Activated T-cell treated with anti-CD3 and anti-CD28 coated beads, Interleukin-2, amount 50 U/mL, for 4 hours (primary cell): ENCODE data around the gene WIPI1. TPM values are rescaled to one million over a fixed set of nuclear protein-coding genes. Genes with fewer than 3 reads are reported as not detected.
"Not testable (repeated sequence)": the region's sequence is repeated elsewhere in the genome, so short reads cannot be mapped to it uniquely, and the experiment has no call there.

ENCODE experiments used
- ATAC-seq, 2 donors: fragments of 200-7000 bp; cut with Tn5 transposase; one replicate each; pipeline ENCODE4 v1.10.0; 2021
- DNase-seq: peaks from one replicate; pipeline ENCODE4 v3.0.0-alpha.2; 2020
- H3K27me3 Mint-ChIP-seq: one replicate; pipeline ENCODE4 v1.8.0; 2021; ENCODE audit warnings: low read depth, mixed read lengths
- H3K36me3 Mint-ChIP-seq: one replicate; pipeline ENCODE4 v1.8.0; 2022; ENCODE audit warnings: mixed read lengths; ENCODE audit not compliant: insufficient read depth
- H3K4me1 Mint-ChIP-seq: one replicate; pipeline ENCODE4 v1.8.0; 2021; ENCODE audit warnings: low read depth, mixed read lengths
- H3K4me3 Mint-ChIP-seq: one replicate; pipeline ENCODE4 v1.8.0; 2021; ENCODE audit warnings: mild to moderate bottlenecking, moderate library complexity, mixed read lengths
- H3K9me3 Mint-ChIP-seq: one replicate; pipeline ENCODE4 v1.8.0; 2021; ENCODE audit warnings: mixed read lengths
- total RNA-seq, 3 donors: library from RNA; stranded (reverse); gene quantifications; one replicate each; pipeline ENCODE4 v1.2.1, GENCODE V29; 2021

Gene WIPI1
- total RNA-seq, 3 donors from 2014 or later: 2.9 to 6.4 (median 3.9) TPM

DNA sequence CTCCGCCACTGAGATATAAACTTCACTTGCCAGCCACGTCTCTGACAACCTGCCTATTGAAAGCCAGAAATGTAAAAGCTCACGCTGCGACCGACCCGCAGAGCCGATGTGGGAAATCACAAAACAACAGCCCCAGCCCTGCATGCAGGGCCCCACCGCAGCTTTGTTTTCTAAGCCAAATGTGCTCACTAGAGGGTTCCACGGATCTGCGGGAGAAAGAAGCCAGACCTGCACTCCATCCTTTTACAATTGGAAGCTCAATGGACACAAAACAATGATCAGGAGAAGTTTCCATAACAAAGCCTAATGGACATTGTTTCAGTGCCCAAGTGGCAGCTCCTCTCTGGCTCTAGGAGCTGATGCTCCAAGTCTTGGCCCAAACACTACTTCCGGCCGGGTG is 33.1 kb downstream of the WIPI1 start:
- Mint-ChIP-seq H3K4me3 (no peak overlapping the region), H3K9me3 (no peaks in the 10 kb centered on the region), H3K4me1 (no peaks in the 10 kb centered on the region), H3K36me3 (peaks cover 22% of the 10 kb centered on the region), H3K27me3 (no peaks in the 10 kb centered on the region)
- DNase-seq: no peak
- no peak for ATAC-seq

DNA sequence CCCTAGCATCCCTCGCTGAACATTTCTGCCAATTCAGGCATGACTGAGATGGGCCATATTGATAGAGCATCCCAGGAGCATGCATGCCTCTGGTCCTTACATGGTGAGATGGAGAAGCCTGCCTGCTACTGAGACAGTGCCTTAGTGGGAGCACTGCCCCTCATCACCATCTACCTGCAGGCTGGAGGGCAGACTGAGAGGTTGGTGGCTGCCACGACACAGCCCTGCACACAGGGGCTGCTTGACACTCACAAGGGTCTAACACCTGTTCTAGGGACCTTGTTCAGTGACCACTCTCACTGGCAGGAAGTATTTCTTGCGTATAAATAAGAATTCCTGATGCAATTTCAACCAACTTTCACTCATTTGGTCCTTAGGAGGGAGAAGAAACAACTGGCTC is 34.0 kb downstream of the WIPI1 start:
- Mint-ChIP-seq H3K9me3 (no peaks in the 10 kb centered on the region), H3K27me3 (no peaks in the 10 kb centered on the region), H3K4me3 (no peak overlapping the region), H3K36me3 (peaks cover 21% of the 10 kb centered on the region), H3K4me1 (no peaks in the 10 kb centered on the region)
- DNase-seq: no peak
- no peak for ATAC-seq

DNA sequence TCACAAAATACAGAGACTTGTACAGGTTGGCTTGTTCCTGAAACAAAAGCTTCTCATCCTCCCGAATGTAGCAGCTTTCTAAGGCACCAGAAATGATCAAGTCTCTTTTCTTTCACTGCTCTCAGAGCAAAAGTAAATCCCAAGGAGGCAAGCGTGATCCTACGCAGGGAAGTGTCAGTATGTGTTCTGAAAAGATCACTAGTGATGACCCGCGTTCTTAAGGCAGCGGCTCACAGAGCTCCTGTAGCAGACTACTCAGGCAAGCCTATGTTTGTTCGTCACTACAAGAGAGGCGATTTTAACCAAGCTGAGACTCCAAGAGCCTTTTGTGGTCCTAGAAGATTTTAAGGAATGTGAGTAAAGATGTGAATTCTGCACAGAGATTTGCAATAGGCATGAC is 34.5 kb downstream of the WIPI1 start:
- Mint-ChIP-seq H3K36me3 (peaks cover 24% of the 10 kb centered on the region), H3K9me3 (no peaks in the 10 kb centered on the region), H3K4me3 (no peak overlapping the region), H3K27me3 (no peaks in the 10 kb centered on the region), H3K4me1 (no peaks in the 10 kb centered on the region)
- no peak for DNase-seq
- no peak for ATAC-seq

DNA sequence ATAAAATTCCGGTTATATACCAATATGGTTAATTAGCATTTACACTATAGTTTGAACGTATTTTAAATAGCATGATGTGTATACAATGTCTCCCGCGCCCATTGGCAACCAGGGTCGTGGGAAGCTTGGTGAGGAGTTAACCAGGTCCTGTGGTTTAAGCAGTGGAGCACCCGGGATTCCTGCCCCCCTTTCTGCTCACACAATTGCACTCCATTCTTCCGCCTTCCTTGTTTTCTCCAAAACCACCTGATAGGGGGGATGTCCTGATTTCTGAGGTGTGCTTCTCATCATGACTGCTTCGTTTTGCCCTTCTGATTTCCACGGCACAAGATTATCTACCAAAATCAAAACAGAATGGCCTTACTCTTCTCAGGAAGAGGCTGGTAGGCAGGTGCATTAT is 35.8 kb downstream of the WIPI1 start:
- peaks cover 4% of the 10 kb centered on the region for H3K9me3 Mint-ChIP-seq
- peaks cover 2% of the 10 kb centered on the region for H3K4me1 Mint-ChIP-seq
- ATAC-seq (no peak), DNase-seq (no peak)
- H3K36me3 Mint-ChIP-seq: peaks cover 24% of the 10 kb centered on the region
- no peaks in the 10 kb centered on the region for H3K27me3 Mint-ChIP-seq
- H3K4me3 Mint-ChIP-seq: no peak overlapping the region

DNA sequence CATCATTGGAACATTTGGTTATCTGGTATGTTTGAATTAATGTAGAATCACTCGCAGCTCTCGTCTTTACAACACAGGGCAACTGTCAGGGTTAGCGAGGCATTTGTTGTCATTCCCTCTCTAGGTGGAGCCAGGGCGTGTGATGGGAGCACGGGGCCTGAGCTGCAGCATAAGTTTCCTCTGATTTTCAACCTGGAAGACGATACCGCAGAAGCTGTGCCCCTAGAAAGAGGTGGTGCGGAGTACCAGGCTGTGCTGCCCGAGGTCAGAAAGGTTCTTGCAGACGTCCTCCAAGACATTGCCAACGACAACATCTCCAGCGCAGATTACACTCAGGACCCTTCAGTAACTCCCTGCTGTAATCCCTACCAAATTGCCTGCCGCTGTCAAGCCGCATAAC is 37.2 kb downstream of the WIPI1 start:
- no peaks in the 10 kb centered on the region for H3K27me3 Mint-ChIP-seq
- H3K4me1 Mint-ChIP-seq: peaks cover 7% of the 10 kb centered on the region
- H3K9me3 Mint-ChIP-seq: peaks cover 12% of the 10 kb centered on the region
- H3K4me3 Mint-ChIP-seq: no peak overlapping the region
- H3K36me3 Mint-ChIP-seq: peaks cover 24% of the 10 kb centered on the region
- no peak for DNase-seq
- ATAC-seq: no peak

DNA sequence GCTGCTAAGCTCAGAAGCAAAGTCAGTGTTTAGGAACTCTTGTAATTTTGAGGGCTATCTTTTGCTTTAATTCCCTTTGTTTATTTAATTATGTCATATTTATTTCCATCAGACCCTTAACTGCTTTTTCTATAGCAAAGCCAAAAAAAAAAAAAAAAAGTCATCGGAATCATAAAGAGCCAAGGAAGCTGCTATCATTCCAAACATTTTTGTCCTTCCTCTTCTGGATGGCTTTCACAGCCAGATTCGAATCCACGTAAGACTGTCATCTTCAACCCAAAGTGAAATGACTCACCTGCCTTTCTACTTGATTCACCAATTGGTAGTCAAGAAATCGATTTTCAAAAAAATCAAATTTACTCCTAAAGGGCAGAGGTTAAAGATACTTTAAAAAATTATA is 38.4 kb downstream of the WIPI1 start:
- no peak for ATAC-seq
- DNase-seq: no peak
- no peak overlapping the region for H3K4me3 Mint-ChIP-seq
- H3K27me3 Mint-ChIP-seq: no peaks in the 10 kb centered on the region
- H3K36me3 Mint-ChIP-seq: peaks cover 24% of the 10 kb centered on the region
- peaks cover 12% of the 10 kb centered on the region for H3K9me3 Mint-ChIP-seq
- H3K4me1 Mint-ChIP-seq: peaks cover 19% of the 10 kb centered on the region

DNA sequence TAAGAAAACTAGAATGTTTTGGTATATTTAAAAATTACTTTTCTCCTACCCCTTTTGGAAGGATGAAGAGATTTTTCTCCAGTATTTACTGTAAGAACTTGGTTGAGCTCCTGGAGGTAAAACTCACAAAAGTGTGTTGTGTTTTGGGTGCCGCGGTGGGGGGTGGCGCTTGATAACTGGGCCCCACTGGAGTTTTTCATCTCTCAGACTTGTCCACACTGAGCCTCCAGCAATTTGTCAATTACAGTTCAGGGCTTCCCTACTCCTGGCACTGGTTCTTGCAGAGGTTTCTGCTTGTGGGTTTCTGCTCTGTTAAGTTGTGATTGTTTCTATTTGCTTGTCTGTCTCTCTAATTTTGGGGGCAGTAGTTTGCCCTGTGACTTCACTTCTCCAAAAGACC is 40.0 kb downstream of the WIPI1 start:
- Mint-ChIP-seq H3K36me3 (peaks cover 24% of the 10 kb centered on the region), H3K4me3 (no peak overlapping the region), H3K27me3 (no peaks in the 10 kb centered on the region), H3K4me1 (peaks cover 20% of the 10 kb centered on the region), H3K9me3 (peaks cover 12% of the 10 kb centered on the region)
- no peak for DNase-seq
- ATAC-seq: no peak

DNA sequence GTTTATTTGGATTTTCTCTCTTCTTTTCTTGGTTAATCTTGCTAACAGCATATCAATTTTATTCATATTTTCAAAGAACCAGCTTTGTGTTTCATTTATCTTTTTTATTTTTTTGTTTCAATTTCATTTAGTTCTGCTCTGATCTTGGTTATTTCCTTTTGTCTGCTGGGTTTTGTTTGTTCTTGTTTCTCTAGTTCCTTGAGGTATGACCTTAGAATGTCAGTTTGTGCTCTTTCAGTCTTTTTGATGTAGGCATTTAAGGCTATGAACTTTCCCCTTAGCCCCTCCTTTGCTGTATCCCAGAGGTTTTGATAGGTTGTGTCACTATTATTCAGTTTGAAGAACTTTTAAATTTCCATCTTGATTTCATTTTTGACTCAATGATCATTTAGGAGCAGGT is 42.4 kb downstream of the WIPI1 start:
- Mint-ChIP-seq H3K4me3 (peak overlapping the region; percentile 92), H3K9me3 (peaks cover 12% of the 10 kb centered on the region), H3K4me1 (peaks cover 20% of the 10 kb centered on the region)
- ATAC-seq, H3K36me3 Mint-ChIP-seq, H3K27me3 Mint-ChIP-seq, DNase-seq: not testable (repeated sequence)

DNA sequence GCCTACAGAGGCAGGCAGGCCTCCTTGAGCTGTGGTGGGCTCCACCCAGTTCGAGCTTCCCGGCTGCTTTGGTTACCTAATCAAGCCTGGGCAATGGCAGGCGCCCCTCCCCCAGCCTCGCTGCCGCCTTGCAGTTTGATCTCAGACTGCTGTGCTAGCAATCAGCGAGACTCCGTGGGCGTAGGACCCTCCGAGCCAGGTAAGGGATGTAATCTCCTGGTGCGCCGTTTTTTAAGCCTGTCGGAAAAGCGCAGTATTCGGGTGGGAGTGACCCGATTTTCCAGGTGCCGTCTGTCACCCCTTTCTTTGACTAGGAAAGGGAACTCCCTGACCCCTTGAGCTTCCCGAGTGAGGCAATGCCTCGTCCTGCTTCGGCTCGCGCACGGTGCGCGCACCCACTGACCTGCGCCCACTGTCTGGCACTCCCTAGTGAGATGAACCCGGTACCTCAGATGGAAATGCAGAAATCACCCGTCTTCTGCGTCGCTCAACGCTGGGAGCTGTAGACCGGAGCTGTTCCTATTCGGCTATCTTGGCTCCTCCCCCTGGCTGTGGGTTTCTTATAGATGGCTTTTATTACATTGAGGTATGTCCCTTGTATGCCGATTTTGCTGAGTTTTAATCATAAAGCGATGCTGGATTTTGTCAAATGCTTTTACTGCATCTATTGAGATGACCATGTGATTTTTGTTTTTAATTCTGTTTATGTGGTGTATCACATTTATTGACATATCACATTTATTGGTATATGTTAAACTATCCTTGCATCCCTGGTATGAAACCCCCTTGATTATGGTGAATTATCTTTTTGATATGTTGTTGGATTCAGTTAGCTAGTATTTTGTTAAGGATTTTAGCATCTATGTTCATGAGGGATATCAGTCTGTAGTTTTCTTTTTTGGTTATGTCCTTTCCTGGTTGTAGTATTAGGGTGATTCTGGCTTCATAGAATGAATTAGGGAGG is 43.4 kb downstream of the WIPI1 start:
- H3K27me3 Mint-ChIP-seq, H3K36me3 Mint-ChIP-seq: not testable (repeated sequence)
- peak; percentile 75 to 77 for ATAC-seq
- peaks cover 12% of the 10 kb centered on the region for H3K9me3 Mint-ChIP-seq
- peaks cover 20% of the 10 kb centered on the region for H3K4me1 Mint-ChIP-seq
- peak overlapping the region; percentile 92 for H3K4me3 Mint-ChIP-seq
- peak; percentile 39 for DNase-seq

DNA sequence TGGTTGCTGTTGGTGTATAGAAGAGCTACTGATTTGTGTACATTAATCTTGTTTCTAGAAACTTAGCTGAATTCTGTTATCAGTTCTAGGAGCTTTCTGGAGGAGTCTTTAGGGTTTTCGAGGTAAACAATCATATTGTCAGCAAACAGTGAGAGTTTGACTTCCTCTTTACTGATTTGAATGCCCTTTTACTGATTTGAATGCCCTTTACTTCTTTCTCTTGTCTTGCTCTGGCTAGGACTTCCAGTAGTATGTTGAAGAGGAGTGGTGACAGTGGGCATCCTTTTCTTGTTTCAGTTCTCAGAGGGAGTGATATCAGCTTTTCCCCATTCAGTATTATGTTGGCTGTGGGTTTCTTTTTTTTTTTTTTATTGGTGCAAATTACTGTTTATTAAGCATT is 49.6 kb downstream of the WIPI1 start:
- DNase-seq, H3K4me1 Mint-ChIP-seq, H3K27me3 Mint-ChIP-seq, H3K4me3 Mint-ChIP-seq, ATAC-seq: not testable (repeated sequence)
- Mint-ChIP-seq H3K9me3 (peaks cover 24% of the 10 kb centered on the region), H3K36me3 (peaks cover 23% of the 10 kb centered on the region)

DNA sequence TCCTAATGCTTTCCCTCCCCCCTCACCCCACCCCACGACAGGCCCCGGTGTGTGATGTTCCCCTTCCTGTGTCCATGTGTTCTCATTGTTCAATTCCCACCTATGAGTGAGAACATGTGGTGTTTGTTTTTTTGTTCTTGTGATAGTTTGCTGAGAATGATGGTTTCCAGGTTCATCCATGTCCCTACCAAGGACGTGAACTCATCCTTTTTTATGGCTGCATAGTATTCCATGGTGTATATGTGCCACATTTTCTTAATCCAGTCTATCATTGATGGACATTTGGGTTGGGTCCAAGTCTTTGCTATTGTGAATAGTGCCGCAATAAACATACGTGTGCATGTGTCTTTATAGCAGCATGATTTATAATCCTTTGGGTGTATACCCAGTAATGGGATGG is 53.5 kb downstream of the WIPI1 start:
- peaks cover 20% of the 10 kb centered on the region for H3K4me1 Mint-ChIP-seq
- not testable (repeated sequence) for H3K4me3 Mint-ChIP-seq, H3K27me3 Mint-ChIP-seq, ATAC-seq, DNase-seq
- H3K9me3 Mint-ChIP-seq: peaks cover 24% of the 10 kb centered on the region
- peaks cover 23% of the 10 kb centered on the region for H3K36me3 Mint-ChIP-seq

DNA sequence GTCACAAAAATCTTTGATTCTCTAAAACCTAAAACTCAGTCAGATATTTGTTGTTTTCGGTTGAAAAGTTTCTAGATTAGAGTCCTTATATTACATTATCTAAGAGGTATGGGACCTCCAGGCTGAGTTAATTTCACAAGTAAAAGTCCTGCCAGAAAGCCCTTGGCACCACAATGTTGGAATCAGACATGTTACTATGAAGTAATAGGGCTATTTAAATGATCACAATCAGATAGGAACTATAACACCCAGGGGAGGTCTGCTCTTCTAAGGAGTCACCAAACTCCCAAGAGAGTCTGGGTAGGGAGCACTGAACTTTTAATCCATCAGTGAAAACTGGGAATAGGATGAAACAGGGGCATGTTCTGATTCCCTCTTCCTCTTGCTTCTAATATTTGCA is 54.2 kb downstream of the WIPI1 start:
- no peak for DNase-seq
- Mint-ChIP-seq H3K4me1 (peaks cover 26% of the 10 kb centered on the region), H3K36me3 (peaks cover 23% of the 10 kb centered on the region), H3K27me3 (no peaks in the 10 kb centered on the region), H3K4me3 (no peak overlapping the region), H3K9me3 (peaks cover 24% of the 10 kb centered on the region)
- no peak for ATAC-seq

DNA sequence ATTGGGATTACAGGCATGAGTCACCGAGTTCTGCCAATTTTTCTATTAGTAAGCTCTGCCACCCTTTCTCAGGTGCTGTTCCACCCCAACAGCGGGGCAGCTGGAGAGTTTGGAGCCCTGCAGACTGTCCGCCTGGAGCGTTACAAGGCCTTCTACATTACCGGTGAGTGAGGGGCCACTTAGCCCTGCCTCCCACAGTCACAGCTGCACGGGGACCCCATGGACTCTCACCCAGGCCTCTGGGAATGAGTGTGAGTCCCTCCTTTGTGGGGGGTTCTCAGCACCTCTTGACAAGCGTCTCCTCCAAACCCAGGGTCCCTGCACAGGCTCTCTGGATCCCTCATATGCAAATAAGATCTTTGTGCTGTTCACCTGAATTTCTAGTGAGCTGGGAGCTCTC is 56.0 kb downstream of the WIPI1 start:
- Mint-ChIP-seq H3K4me1 (peaks cover 36% of the 10 kb centered on the region), H3K4me3 (no peak overlapping the region), H3K9me3 (peaks cover 9% of the 10 kb centered on the region), H3K36me3 (peaks cover 11% of the 10 kb centered on the region), H3K27me3 (no peaks in the 10 kb centered on the region)
- DNase-seq (no peak), ATAC-seq (no peak)

DNA sequence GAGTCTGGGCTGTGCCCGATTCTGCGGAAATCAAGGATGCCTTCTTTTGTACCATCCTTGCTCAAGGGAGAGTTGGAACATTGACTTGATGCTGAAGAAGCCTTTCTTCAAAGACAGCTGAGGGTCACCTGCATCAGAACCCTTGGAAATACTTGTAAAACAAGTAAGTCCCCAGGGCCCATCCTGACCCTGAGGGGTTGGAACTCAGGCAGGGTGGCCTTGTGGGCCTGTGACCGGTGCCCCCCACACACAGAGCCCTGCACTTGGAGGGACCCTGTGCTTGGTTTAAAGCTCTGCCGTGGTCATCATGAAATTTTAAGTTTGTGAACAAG is 56.9 kb downstream of the WIPI1 start:
- Mint-ChIP-seq H3K4me3 (no peak overlapping the region), H3K9me3 (peaks cover 4% of the 10 kb centered on the region), H3K27me3 (no peaks in the 10 kb centered on the region), H3K36me3 (peaks cover 11% of the 10 kb centered on the region), H3K4me1 (peaks cover 36% of the 10 kb centered on the region)
- DNase-seq (no peak), ATAC-seq (peak in 1 of 2 donors; percentile 6)

DNA sequence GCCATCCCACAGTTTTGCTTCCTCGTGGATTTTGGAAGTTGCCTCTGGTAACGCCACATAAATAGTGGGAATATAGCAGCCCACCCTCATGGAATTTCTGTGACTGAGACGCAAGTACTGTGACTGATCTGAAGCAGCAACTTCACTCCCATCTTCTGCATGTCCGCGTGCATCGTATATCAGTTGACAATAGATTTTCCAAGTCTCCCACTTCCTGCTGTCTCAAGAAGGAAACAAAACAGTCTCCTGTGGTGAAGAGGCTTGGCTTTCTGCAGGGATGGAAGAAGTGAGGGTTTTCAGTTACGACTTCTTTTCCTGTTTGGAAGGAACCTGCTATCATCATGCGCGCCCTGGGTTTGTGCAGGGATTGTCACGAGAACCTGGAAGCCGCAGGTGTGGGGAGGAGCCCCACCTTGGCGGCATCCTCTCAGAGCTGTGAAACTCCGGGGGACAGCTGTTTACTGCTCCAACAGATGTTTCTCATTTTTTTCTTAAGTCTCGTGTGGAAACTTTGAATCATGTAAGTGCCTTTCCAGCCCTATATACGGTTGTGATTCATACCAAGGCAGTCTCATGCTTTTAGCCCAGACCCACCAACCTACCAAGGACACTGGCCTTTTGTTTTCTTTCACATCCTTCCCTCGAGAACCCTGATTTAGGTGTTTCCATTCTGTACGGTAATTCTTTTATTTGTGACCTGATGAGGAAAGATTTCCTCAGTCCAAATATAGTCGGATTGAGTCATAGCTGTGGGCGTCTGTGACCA is 57.5 kb downstream of the WIPI1 start:
- ATAC-seq (peak; percentile 77 to 82), DNase-seq (peak; percentile 35)
- Mint-ChIP-seq H3K4me3 (no peak overlapping the region), H3K27me3 (no peaks in the 10 kb centered on the region), H3K9me3 (peaks cover 6% of the 10 kb centered on the region), H3K4me1 (peaks cover 36% of the 10 kb centered on the region), H3K36me3 (peaks cover 7% of the 10 kb centered on the region)
